ENCODE results near the gene GSTM3.
"Not testable (repeated sequence)": the region's sequence is repeated elsewhere in the genome, so short reads cannot be mapped to it uniquely, and the experiment has no call there.

GSTM3 gene

DNA sequence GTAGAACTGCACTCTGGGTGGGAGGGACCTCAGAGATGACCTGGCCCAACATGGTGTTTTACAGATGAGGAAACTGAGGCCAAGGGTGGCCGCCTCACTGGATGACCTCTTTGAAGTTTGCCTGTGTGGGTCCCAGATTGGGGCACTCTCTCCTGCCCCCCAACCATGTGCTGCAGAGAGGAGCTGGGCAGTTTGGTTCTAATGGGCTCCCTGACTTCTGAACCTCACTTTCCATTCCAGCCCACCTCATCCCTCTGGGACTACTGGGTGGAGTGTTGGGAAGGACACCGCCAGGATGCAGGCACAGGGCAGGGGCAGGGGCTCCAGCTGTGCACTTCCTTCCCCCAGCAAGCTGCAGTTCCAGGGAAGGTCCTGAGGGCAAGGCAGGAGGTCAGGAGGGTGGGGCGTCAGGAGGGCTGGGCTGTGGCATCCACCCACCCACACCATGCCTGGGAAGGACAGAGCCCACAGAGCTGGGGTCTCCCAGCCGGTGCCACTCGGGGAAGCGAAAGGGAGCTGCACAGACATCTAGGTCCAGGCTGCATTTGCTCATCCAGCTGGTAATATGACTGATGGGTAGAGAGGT lies 33.2 kb upstream of the GSTM3 start:
- no peak for DNase-seq

- DNase-seq, result peak; percentile 62
These were observed 32.5 kb upstream of the GSTM3 start for GRCh38 chr1:109773203-109773899.

GRCh38 chr1:109772658-109773202 lies 31.9 kb upstream of the GSTM3 start:
- DNase-seq, result no peak

DNA sequence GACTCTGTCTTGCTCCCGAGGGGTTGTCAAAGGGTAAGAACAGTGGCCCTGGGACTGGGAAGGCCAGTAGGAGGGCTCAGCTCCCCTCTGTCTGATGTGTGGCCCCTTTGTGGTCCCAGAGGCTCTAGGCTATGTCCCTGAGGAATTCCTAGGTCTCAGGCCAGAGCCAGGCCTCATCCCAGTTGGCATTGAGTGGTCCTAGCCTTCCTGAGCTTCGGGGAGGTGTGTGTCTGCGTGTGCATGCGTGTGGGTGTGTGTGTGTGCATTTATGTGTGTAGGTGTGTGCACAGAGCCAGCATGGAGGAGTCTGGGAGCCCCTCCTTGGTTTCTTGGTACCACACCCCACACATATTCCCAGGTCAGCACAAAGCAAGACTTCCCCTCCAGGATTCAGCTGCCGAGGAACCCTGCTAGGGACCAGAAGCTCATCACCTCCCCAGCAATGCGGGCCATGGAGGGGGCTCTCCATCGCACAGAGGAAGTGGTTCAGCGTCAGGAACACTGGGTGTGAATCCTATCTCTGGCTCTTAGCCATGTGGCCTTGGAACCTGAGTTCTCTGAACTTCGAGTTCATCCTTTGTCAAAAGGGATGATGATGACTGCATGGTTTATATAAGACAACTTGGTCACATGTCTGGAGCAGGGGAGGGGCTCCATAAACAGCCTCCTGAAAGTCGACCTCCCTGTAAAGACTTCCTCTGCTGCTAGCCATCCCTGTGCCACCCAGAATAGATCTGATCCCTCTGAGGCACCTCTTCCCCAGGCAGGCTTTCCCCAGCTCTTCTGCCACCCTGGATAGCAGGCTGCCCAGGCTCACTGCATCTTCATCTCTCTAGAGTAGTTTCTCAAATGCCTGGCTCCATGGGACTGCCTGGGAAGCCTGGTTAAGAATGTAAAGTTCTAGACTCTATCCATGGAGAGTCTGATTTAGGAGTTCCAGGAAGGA lies 31.1 kb upstream of the GSTM3 start:
- no peak for DNase-seq

- no peak for DNase-seq
These were observed 29.7 kb upstream of the GSTM3 start for GRCh38 chr1:109770331-109771095.

GRCh38 chr1:109769330-109770078 lies 28.7 kb upstream of the GSTM3 start:
- no peak for DNase-seq

GRCh38 chr1:109768820-109769219 lies 28.0 kb upstream of the GSTM3 start:
- DNase-seq, result no peak

DNA sequence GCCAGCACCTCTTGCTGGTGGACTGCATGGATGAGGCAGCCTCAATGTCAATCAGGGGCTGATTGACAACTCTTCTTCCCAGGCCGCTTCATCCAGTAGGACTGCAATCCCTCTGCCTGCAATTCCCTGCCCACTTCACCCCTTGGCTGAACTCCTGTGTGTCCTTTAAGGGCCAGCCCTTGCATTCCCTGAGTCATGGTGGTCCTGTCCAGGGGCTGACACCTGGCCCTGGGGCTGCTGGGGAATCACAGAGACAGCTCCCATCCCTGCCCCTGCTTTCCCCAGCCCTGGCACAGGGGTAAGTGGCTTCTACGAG lies 27.5 kb upstream of the GSTM3 start:
- no peak for DNase-seq

- no peak for DNase-seq
These were observed 26.9 kb upstream of the GSTM3 start for GRCh38 chr1:109767637-109768334.

DNA sequence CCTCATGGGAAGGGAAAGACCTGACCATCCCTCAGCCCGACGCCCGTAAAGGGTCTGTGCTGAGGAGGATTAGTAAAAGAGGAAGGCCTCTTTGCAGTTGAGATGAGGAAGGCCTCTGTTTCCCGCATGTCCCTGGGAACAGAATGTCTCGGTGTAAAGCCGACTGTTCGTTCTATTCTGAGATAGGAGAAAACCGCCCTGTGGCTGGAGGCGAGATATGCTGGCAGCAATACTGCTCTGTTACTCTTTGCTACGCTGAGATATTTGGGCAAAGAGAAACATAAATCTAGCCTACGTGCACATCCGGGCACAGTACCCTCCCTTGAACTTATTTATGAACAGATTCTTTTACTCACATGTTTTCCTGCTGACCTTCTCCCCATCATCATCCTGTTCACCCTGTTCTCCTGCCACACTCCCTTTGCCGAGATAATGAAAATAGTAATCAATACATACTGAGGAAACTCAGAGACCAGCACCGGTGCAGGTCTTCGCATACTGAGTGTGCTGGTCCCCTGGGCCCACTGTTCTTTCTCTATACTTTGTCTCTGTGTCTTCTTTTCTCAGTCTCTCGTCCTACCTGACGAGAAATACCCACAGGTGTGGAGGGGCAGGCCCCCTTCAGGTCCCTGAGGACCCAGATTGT lies 26.3 kb upstream of the GSTM3 start:
- not testable (repeated sequence) for DNase-seq

DNA sequence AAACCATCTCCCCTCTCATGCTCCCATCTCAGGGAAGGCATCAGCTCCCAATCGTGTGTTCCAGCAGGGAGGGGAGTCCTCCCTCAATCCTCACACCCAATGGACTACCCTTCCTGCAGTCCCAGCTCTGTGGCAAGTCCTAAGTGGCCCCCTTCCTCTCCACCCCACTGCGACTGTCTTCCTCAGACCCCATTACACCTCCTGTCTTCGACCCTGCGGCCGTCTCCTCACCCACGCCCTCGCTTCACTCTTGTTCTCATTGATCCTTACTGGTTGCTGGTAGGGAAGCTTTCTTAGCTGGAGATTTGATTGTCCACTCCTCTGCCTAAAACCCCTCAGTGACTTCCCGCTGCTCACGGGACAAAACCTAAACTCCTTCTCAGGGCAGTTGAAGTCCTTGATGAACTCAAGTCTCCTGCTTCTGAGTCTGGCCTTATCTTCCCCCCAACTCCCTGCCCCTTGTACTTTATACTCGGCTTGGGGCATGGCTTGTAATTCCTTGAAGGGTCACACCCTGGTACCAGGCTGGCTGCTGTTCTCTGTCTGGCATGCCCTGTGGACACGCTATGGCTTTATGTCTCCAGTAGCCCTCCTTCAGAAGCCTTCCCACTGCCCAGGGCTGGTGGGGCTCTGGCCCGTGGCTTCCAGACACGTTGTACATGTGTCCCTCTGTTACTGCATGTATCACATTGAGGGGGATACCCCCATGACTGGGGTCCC lies 25.2 kb upstream of the GSTM3 start:
- no peak for DNase-seq

DNA sequence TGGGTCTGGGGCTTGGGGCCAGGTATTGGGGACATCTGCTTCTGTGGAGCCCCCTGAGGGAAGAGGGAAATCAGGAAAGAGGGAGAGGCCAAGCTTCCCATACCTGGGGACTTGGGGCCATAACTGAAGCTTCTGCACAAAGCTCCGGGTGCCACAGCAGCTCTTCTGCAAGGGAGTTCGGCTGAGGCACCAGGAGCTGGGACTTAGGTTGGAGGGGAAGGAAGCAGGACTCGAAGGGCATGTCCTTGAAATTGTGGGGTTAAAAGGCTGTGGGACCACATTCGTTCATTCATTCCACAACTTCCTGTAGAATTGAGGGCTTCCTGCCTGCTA lies 24.6 kb upstream of the GSTM3 start:
- DNase-seq, result no peak

DNA sequence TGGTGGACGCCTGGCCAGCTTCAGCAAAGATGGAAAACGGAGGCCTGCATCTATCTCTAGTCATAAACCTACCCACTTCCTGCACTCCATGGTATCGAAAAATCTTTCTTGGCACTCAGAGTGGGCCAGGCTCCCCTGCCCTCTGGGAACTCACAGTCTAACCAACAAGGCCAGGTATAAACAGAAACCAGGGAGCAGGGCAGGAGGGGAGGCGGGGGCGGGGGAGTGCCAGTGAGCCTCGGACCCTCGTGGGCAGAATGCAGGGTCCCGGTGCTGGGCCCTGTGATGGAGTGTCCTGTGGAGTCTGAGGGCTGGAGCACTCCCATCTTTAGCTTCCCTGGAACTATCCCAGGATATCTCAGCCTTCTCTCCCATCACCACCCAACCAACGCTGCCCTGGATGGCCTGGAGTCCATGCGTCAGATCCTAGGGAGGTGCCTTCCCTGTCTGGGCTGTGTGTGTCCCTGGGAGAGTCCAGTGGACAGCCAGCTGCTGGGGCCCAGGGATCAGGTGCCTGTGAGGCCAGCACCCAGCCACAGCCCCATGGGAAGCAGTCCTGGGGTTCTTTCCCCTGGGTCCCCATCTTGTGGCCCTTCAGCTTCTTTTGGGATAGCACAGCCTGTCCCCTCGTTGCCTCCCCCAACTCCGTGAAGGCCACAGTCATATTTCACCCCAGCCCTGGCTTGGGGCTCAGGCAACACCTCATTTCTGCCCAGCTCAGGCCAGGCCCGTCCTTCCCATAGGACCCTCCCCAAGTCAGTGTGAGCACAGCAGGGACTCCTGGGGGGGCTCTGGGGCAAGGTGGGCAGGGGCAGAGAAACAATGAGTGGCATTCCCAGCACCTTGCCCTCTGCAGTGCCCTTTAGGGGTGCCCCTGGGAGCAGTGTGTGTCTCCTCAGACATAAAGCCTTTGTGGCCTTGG lies 24.0 kb upstream of the GSTM3 start:
- DNase-seq, result no peak

DNA sequence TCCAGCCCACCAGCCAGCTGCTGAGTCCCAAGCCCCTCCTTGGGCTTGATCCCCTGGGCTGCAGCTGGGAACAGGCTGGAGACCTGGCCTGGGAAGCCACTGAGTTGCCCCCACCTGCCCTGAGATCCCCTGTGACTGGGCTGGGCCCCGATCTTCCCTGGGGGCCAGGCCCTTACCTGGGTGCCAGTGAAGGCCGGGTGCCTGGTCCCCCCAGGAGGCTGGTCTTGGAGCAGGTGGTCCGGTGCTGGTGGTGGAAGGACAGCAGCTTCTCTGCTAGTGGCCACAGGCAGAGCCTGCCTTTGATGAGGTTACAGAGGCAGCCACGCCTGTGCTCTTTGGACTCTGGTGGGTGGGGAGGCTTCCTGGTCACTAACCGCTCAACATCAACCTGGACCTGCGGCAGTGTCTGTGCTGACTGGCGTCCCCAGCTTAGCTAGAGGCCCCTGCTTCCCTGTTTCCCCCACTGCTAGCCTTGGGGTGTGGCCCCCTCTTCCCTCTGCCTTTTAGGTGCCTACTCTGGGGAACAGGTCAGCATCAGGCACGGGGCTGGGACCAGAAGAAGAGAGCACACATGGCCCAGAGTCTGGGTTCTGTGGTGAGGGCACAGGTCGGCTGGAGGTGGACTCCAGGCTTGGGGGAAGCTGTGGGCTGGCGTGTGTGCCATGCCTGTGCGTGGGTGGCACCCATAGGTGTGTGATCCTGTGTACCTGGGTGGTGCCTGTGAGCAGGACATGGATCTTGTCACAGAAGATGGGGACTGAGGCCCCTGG lies 23.0 kb upstream of the GSTM3 start, which contains the start of gene EPS8L3:
Gene EPS8L3, minus strand, starts transcription at position 278 of the 770 bp plus-strand sequence. CDS start 2,174 bp downstream, outside the sequence.
- DNase-seq, result no peak

DNA sequence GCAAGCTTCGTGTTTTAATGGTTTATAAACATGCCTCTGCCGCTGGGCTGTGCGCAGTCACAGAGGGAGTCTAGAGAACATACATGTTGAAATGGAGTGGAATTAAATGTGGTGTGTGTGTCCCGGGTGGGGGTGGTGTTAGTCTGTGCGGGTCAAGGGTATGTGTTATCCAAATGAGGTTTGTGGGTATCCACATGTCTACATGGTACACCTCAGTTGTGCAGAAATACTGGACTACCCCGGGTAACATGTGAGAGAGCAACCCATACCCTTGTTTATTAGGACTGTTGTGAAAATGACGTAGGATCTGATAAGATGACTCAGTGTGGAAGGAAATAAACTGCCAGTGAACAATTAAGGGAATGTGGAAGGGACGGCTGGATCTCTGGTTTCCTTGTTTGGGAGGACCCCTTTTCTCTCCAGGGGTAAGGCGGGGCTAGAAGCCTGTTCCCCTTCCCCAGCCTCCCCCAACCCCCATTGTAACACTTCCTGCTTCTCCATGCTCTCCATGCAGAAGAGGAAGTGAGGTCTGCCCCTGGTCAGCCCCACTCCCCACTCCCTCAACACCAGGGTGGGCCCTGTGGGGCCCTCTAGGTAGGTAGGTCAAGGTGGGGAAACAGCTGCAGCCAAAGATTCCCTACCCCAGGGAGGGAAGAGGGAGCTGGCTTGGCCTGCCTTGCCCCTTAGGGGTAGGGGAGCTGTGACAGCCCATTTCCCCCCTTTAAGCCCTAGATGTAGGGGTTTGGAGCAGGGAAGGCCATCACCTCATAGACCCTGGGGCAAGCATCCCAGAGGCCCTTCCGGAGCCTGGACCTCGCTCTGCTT lies 22.2 kb upstream of the GSTM3 start:
- DNase-seq, result no peak

DNA sequence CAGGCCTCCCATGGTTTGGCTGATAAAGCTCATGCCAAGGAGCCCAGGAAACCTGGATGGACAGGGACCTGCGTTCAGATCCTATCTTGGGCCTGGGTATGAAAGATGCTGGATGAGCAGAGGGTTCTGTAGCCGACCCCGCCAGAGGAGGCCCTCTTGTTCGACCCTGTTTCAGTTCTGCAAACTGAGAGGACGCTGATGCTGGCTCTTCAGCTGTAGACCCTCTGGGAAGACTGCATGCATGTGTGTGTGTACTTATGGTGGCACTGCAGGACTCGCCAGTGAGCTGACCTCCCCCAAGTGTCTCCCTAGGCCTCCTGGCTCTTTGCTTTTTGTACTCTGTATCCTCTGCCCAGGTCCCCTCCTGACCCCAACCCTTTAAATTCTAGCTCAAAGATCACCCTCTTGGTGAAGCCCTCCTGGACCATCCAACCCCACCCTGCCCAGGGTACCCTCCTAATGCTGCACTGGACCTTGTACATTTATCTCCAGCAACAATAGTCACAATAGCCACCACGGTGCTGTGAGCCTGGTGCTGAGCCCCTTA lies 21.3 kb upstream of the GSTM3 start:
- DNase-seq, result no peak
